HG03159 (cell line): ENCODE results near the gene DGKH.
A peak's percentile ranks its signal among the peaks of the same experiment; 100 is the strongest.
"Not testable (repeated sequence)": the region's sequence is repeated elsewhere in the genome, so short reads cannot be mapped to it uniquely, and the experiment has no call there.

Experiments used
- ATAC-seq: cut with Tn5 transposase; IDR thresholded peaks from one replicate; pipeline ENCODE4 v1.9.1; 2021; ENCODE audit warnings: mild to moderate bottlenecking, moderate library complexity; ENCODE audit not compliant: unreplicated experiment

The DGKH gene

DNA sequence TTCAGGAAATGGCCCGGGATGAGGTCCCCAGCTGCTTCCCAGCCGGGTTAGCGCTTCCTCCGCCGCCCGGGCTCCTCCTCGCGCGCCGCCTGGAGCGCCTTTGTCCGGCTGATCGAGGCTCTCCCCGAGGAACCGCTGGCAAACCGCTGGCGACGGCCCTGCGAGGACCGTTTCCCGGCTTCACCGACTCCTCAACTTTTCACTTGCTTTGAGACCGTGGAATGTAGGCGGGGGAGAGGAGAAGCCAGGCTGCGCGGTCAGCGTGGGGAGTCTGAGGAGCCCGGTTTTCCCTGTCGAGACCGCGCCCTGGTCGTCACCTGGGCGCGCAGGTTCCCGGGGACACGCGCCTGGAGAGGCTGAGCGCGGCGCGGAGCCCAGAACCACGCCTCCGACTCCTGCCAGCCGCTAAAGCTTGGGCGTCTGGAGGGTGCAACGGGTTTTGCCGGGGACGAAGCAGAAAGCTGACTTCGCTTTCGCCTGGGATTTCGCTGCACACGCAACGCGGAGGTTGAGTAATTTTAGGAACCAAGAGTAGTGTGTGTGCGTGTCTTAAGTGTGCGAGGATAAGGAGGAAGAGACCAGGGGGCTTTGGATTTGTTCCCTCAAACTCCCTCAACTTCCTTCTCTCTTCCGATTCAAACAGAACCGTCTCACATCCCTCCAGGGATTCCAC lies 7.3 kb upstream of the DGKH start:
- peak; percentile 22 for ATAC-seq

DNA sequence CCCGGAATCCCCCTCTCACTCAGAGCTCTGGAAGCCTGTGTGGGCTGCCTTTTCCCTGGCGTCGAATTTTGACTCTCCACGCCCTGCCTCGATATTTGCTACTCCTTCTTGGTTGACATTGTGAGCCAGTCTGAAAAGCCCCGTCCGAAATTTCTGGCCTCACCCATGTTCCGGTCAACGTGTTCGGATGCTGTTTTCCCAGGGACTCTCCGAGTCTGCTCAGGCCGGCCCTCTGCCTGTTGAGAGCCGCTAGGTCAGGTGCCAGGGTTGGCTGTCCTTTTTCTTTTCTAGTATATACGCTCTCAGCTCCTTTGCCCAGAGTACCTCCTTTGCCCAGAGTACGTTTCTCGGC lies 6.8 kb upstream of the DGKH start:
- peak; percentile 27 for ATAC-seq

DNA sequence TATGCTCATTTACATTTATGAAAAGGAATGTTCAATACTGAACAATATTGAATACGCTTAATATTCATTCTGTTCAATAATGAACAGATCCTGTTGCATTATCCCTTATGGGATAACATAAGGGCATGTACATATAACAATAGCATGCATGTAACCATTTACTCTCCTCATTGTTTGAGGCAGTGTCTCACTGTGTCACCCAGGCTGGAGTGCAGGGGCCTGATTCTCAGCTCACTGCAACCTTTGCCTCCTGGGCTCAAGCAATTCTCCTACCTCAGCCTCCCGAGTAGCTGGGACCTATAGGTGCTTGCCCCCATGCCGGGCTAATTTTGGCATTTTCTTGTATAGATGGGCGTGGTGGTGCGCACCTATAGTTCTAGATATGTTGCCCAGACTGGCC lies 4.8 kb upstream of the DGKH start:
- ATAC-seq = no peak

DNA sequence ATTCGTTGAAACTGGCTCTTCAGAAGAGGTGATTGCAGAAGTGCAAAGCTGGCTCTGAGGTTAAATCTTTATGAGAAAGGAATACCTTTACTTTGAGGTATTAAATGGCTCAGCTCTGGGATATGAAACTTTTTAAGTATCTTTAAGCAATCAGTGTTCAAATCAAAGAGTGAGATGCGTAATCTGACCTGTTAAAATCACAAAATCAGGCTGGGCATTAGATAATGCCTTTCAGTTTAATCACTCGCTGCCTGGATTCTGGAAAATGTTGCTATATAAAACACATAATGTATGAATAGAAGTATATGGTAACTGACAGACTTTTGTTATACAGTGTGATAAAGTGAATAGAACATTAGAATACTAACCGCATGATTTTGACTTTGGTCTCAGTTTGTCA lies 2.0 kb upstream of the DGKH start:
- ATAC-seq = no peak

DNA sequence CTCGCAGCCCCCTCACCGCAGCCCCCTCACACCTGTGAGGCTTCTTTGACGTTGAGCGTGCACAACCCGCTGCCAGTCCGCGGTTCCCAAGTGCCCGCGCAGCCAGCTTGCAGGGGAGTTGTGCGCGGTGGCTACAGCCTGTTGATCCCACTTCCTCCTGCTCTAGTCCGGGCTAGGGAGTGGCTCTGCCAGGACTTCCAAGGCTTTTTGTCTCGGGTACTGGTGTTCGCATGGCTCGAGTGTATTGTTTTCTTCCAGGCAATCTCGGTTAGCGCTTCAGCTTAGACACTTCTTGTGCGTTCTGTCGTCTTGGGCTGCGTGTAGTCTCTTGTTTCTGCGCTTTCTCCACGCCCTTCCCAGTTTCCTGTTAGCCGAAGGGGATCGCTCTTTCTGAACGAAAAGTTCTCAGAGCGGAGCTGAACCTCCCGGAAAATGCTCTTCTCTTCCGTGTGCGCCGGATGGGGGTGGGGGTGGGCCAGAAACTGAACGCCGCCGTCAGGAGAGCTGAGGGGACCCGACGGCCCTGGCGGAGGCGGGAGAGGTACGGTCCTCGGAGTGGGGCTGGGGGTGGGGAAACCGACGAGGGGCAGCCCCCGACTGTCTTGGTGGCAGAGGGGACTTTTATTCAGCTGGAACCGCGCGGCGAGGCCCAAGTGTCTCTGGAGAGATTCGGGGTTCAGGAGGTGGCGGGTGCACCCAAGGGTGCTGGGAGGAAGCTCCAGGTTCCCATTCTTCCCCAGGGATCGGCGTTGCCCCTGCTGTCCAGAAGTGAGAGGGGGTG lies 697 bp upstream of the DGKH start:
- peak; percentile 26 for ATAC-seq

DNA sequence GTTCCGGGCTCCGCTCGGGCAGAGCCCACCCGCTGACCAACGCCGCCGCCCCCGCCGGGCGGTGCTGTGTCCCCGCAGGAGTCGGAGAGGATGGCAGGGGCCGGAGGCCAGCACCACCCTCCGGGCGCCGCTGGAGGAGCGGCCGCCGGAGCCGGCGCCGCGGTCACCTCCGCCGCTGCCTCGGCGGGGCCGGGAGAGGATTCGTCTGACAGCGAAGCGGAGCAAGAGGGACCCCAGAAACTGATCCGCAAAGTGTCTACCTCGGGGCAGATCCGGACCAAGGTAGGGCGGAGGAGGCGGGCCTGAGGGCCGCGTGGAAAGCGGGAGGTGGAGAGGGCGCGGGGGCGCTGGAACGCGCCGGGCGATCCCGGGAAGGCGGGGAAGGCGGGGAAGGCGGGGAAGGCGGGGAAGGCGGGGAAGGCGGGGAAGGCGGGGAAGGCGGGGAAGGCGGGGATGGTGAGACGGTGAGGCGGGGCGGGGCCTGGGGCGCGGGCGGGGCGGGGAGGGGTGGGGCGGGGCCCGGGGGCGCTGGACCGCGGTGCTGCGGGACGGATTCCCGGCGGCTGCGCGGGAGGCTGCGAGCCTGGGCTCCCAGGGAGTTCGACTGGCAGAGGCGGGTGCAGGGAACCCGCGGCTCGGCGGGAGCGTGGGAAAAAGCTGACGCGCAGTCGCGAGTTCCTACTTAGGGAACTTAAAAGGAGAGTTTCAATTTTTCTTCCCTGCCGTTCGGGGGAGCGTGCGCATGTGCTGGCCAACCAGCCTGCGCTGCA lies 421 bp downstream of the DGKH start:
- ATAC-seq = peak; percentile 46

DNA sequence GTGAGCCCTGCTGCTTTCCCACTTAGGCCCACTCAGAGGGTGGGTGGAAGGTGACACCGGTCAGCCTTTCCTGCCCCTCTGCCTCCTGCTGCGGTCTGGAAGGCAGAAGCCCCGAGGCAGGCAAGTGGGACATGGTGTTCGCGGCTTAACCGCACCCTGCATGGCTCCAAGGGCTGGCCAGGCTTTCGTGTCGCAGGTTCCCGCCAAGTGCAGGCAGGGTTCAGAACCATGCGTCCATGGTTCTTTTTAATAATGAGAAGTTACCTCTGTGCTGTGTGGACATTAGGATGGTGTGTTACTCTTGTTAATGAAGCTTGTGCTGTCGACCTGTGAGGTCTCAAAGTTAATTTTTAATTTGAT lies 986 bp downstream of the DGKH start:
- no peak for ATAC-seq

DNA sequence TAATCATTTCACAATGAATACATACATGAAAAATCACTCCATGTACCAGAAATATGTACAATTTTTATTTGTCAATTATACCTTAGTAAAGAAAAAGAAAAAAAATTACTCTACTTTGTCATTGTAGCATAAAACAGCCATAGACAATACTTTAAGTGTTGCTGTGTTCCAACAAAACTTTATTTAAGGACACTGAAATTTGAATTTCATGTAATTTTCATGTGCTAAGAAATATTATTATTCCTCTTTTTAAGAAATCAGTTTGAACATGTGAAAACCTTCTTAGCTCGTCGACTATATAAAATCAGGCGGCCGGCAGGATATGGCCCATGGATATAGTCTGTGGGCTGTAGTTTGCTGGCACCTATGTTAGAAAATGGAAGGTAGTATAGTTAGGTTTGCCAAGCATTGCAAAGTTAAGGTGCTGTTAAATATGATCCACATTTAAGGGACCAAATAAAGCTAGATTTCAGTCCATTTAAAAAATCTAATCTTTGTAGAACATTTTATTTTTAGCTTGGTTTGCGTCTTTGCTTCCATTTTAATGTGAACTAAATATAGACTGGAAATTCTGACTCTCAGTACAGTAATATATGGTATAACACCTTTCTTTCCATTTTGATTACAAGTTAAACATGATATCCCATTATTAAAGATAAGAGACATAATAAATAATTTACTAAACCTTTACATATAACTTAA lies 6.5 kb downstream of the DGKH start:
- ATAC-seq = no peak

DNA sequence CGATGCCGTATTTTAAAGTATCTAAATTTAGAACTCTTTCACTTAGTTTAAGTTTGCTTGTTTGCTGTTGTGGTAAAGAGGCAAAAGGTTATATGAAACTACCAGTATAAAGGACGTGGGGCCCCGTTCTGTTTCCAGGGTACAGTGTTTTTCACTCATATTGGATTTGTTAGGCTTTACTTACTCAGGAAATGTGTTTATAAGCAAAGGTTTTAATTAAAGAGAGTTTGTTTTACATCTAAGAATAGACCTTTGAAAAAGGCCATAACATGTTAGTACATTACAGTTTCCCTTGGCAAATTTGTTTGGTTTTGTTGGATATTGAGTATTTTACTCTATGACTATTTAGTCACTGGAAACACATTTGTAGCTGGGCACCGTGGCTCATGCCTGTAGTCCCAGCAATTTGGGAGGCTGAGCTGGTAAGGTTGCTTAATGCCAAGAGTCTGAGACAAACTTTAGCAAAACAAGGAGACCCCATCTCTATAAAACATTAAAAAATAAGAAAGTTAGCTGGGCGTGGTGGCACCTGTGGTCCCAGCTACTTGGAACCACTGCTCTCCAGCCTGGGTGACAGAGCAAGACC lies 7.1 kb downstream of the DGKH start:
- no peak for ATAC-seq

DNA sequence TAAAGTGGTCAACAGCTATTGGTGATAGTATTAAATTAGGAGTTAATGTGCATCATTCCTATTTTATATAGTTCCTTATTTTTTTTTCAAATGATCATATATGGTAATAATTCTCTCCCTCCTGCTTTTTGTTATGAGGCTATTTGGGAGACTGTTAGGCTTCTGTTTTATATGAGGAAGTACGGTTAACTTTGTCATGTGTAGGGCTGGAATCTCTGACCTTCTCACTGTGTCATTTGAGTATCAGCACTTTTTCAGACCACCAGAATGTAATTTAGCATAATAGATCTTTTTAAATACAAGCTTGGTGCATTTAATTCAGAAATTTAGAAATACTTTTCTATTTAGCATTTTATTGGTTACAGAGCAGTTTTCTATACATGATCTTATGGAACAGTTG lies 7.7 kb downstream of the DGKH start:
- ATAC-seq = no peak

DNA sequence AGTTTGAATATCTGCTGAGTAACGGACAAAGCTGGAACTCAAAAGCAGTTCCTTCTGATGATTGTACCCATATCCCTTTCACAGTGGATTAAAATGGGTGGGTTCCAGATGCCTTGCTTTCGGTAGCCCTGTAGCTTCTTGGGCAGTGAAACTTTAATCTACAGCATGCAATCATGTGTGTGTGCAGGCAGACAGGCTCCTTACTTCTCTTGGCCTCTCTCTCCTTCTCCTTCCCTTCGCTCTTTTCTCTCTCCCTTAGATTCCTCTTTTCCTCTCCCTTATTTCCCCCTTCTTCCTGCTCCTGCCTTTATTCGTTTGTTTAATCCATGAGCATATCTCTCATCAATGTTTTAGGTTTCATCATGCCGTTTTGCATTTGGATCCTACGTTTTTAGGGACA lies 8.1 kb downstream of the DGKH start:
- no peak for ATAC-seq

DNA sequence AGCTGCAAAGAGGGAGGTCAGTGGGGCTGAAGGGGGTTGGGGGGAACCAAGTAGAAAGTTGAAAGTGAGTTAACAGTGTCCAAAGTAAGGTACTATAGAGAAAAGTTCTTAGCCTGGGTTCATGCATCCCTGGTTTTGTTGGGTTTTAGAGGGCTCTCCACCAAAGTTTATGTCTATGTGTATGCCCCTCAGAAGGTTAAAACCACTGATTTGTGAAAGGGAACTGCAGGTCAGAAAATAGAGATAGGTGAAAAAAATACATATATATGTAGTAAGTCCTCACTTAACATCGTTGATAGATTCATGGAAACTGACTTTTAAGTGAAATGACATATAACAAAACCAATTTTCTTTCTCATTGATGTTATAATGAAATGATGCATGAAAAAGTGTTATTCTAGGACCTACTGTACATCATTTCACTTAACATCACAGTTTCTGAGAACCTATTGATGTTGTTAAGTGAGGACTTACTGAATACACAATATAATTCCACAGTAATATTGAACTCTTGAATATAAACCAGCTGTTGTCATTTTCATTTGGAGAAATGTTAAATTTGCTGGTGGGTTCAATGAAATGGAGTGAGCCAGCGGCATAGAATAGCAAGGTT lies 9.6 kb downstream of the DGKH start:
- ATAC-seq = no peak

DNA sequence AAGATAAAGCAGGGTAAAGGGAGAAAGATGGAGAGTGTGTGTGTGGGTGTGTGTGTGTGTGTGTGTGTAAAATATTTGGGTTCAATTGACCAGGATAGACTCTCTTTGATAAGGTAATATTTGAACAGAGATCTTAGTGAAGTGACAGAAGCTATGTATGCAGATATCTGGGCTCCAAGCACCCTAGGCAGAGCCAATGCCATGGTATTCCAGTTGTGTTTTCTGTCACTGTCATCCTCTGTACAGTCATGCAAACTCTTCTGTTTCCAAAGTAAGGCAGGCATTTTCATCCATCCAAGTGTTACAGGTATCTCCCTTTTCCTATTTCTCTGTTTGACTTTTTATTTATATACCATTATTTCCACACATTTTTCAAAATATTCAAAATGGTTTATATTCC lies 13.5 kb downstream of the DGKH start:
- no peak for ATAC-seq

DNA sequence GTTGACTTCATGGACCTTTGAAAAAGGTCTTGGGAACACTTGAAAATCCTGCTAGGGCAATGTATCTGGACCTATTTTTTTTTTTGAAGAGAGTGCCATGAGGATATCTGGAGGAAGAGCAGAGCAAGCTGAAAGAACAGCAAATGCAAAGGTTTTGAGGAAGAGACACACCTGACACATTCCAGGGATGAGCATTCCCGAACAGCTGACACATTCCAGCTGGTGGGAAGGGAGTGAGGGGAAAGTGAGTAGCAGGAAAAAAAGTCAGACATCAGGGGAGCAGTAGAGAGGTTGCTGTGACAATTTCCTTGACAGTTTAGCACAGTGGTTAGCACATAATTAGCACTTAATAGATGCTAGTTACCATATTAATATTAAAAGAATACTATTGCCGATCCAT lies 14.7 kb downstream of the DGKH start:
- ATAC-seq = no peak

DNA sequence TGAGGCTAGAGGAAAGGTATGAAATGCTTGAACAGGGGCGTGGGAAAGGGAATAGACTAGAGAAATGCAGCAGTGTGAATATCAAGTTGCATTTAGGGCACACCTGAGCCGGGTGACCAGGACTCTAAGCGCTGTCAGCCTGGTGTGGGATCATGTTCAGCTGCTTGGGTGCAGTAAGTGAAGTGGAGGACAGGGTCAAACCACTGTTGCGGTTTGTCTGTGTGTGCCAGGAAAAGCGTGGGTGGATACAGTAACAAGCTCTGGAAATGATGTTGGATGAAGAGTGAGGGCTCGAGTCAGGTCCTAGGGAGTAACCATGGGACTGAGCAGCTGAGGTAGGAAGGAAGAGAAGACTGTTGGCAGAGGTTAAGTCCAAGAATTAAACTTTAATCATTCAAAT lies 15.8 kb downstream of the DGKH start:
- ATAC-seq = no peak

DNA sequence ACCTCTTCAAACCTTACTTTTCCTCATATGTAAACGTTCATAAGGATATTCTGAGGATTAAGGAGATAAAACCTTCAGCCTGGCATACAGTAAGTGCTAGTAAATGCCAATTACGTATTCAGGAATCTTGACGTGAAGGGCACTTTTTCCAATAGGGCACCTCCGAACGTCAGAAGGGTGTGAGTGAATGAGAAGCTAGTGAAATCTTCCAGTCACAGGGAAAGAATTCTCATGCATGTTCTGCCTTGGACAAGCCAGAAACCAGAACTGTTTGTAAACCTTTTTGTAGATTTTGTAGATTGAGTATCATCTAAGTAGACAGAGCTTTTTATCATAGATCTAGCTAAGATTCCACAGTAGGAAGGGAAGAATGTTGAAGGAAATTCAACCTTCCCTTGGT lies 16.5 kb downstream of the DGKH start:
- ATAC-seq = no peak

DNA sequence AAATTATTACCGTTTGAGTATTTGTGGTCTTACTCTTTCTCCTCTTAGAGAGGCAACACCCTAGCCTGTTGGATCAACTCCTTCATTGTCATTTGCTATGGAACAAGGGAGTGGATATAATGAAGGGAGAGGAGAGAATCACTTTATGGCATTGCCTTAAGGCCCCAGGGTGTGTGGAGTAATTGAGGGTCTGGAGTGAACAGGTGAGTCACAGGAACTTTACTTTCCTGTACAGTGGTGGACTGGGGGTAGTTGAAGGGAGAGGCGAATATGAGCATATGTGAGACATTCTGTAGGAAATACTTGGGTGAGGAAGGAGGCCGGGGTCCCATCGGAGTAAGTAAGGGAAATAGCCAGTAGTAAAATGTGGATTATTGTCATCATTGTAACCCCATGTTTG lies 17.0 kb downstream of the DGKH start:
- no peak for ATAC-seq

DNA sequence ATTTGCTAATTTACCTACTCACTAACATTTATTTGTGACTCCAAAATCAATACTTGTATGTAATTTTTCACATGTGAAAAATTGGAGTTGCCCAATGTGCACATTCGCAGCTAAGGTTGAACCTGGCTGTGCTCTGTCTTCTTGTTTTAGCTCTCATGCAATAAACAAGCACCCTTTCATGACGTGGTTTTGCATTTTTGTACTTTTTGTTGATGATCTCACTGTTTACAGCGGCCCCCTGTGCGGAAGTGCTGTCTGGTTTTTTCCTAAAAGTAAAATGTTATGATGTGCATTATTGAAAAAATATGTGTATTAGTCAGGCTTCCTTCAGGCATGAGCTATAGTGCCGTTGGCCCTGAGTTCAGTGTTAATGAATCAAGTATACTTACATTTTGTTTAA lies 18.1 kb downstream of the DGKH start:
- ATAC-seq = no peak

DNA sequence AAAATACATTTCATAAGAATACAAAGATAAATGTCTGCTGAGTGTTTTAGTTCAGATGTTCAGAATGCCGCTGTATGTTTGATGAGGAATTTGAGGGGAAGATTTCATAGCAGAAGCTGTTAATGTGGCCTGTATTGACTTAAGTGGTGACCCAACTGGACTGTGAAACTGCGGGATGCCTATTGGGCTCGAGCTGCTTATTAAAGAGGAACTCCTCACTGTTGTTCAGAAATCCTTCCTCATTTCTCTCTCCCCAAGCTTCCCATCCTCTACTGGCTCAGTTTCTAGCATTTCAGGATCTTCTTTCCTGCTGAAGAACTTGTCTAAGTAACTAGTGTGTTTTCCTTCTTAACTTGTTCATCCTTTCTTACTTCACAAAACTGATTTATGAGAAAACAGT lies 20.4 kb downstream of the DGKH start:
- ATAC-seq = no peak

DNA sequence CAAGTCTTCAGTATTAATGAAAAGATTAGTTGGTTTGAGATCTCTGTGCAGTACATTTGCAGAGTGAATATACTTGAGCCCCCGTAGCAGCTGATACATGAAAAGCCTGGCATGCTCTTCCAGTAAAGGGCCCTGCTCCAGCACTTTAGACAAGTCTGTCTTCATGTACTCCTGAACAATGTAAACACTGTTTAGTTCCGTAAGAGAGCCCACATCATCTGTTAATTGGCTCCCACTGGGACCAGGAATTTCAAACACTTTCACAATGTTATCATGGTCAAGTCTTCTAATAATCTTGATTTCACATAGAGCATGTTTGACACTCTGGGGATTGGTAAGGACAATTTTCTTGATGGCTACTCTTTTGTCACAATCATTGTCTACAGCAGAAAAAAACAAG lies 22.2 kb downstream of the DGKH start:
- not testable (repeated sequence) for ATAC-seq

DNA sequence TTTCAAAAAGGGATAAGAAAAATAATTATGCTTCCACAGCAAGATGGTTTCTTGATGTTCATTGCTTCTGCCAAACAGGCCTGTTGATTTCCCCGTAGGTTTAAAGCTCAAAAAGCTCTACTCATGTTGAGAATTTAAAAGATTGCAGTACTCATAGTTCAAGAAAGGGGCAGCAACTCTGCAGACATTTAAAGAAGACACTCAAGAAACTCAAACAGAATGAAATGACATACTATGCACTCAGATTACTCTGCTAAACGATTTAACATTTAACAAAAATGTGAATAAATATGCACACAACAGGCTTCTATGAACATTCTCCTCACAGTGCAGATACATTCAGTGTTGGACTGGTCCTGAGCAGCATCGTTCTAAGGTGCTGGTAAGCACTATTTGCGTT lies 22.7 kb downstream of the DGKH start:
- not testable (repeated sequence) for ATAC-seq
